HepG2 (cell line): ENCODE data around the gene RRP36. TPM values are rescaled to one million over a fixed set of nuclear protein-coding genes. Genes with fewer than 3 reads are reported as not detected.

ENCODE experiments used
- HNF4G ChIP-seq, 2 experiments: sonication (generic) in 1 of 2; formaldehyde crosslinking in 1 of 2; IDR thresholded peaks; 2 replicates each; pipeline versions ENCODE4 v1.4.0 to v1.6.1; 2011 to 2020; ENCODE audit warnings: borderline replicate concordance in 2 of 2, low read depth in 2 of 2, mild to moderate bottlenecking in 2 of 2, low read length in 1 of 2, missing genetic modification reagents in 1 of 2, moderate library complexity in 1 of 2
- HOXA7 ChIP-seq: sonication (generic); formaldehyde crosslinking; IDR thresholded peaks from 2 replicates; pipeline ENCODE4 v1.8.1; 2022; ENCODE audit warnings: mild to moderate bottlenecking, missing genetic modification reagents, moderate library complexity
- KDM5B ChIP-seq: sonication (generic); formaldehyde crosslinking; IDR thresholded peaks from 2 replicates; pipeline ENCODE4 v1.4.0; 2020; ENCODE audit warnings: missing genetic modification reagents, mild to moderate bottlenecking, borderline replicate concordance
- MEIS2 ChIP-seq: sonication (generic); formaldehyde crosslinking; IDR thresholded peaks from 2 replicates; pipeline ENCODE4 v1.9.0; 2021; ENCODE audit warnings: mild to moderate bottlenecking, missing genetic modification reagents
- MXD1 ChIP-seq: sonication (generic); formaldehyde crosslinking; IDR thresholded peaks from 2 replicates; pipeline ENCODE4 v1.4.0; 2020; ENCODE audit warnings: mild to moderate bottlenecking, missing genetic modification reagents
- MXD4 ChIP-seq: IDR thresholded peaks from 2 replicates; pipeline ENCODE4 v1.6.1; 2016; ENCODE audit warnings: mild to moderate bottlenecking, missing biosample characterization, missing genetic modification reagents
- POLR2A ChIP-seq, 2 experiments: IDR thresholded peaks; 2 replicates each; pipeline ENCODE4 v1.6.1; 2011; ENCODE audit warnings: low read depth in 2 of 2, low read length in 2 of 2, mild to moderate bottlenecking in 1 of 2, moderate library complexity in 1 of 2; ENCODE audit not compliant: insufficient read depth in 1 of 2
- SAP130 ChIP-seq: IDR thresholded peaks from 2 replicates; pipeline ENCODE4 v1.6.1; 2016; ENCODE audit warnings: low read depth
- SNRNP70 ChIP-seq: fragments of 200-400 bp; formaldehyde crosslinking; IDR thresholded peaks from 2 replicates; pipeline ENCODE4 v1.6.1; 2017; ENCODE audit warnings: mild to moderate bottlenecking, low read depth, low read length, moderate library complexity
- TCF7 ChIP-seq: sonication (generic); IDR thresholded peaks from 2 replicates; pipeline ENCODE4 v1.6.1; 2016; ENCODE audit warnings: antibody characterized with exemption, low read depth
- ZFX ChIP-seq: sonication (generic); formaldehyde crosslinking; IDR thresholded peaks from 2 replicates; pipeline ENCODE4 v1.4.0; 2020; ENCODE audit warnings: mild to moderate bottlenecking, low read depth, missing genetic modification reagents, moderate library complexity
- ZMYM3 ChIP-seq: sonication (generic); formaldehyde crosslinking; IDR thresholded peaks from 2 replicates; pipeline ENCODE4 v1.5.1; 2020; ENCODE audit warnings: mild to moderate bottlenecking, missing genetic modification reagents
- ZNF280D ChIP-seq: sonication (generic); formaldehyde crosslinking; IDR thresholded peaks from 2 replicates; pipeline ENCODE4 v1.5.1; 2020; ENCODE audit warnings: mild to moderate bottlenecking, missing genetic modification reagents
- ZNF292 ChIP-seq: sonication (generic); formaldehyde crosslinking; IDR thresholded peaks from 2 replicates; pipeline ENCODE4 v1.8.1; 2022; ENCODE audit warnings: mild to moderate bottlenecking, low read depth, missing genetic modification reagents, borderline replicate concordance
- ZNF331 ChIP-seq: sonication (generic); formaldehyde crosslinking; IDR thresholded peaks from 2 replicates; pipeline ENCODE4 v1.4.0; 2020; ENCODE audit warnings: missing genetic modification reagents
- ZNF350 ChIP-seq: sonication (generic); formaldehyde crosslinking; IDR thresholded peaks from 2 replicates; pipeline ENCODE4 v1.4.0; 2020; ENCODE audit warnings: mild to moderate bottlenecking, low read depth, missing genetic modification reagents, borderline replicate concordance
- ZNF383 ChIP-seq: sonication (generic); formaldehyde crosslinking; IDR thresholded peaks from 2 replicates; pipeline ENCODE4 v1.4.0; 2020; ENCODE audit warnings: missing genetic modification reagents, mild to moderate bottlenecking, borderline replicate concordance
- ZNF562 ChIP-seq: sonication (generic); formaldehyde crosslinking; IDR thresholded peaks from 2 replicates; pipeline ENCODE4 v1.8.0; 2022; ENCODE audit warnings: missing genetic modification reagents, borderline replicate concordance
- ZNF563 ChIP-seq: sonication (generic); formaldehyde crosslinking; IDR thresholded peaks from 2 replicates; pipeline ENCODE4 v1.8.0; 2022; ENCODE audit warnings: mild to moderate bottlenecking, moderate library complexity, missing genetic modification reagents
- ZNF619 ChIP-seq: sonication (generic); formaldehyde crosslinking; IDR thresholded peaks from 2 replicates; pipeline ENCODE4 v1.4.0; 2020; ENCODE audit warnings: mild to moderate bottlenecking, missing genetic modification reagents
- ZNF768 ChIP-seq: sonication (generic); formaldehyde crosslinking; IDR thresholded peaks from 2 replicates; pipeline ENCODE4 v1.4.0; 2020; ENCODE audit warnings: missing genetic modification reagents
- polyA plus RNA-seq, 8 experiments: library from polyadenylated mRNA; depleted of rRNA in 3 of 8; stranded (reverse) in 7 of 8; unstranded in 1 of 8; fragments of >200 nt; fragmentation: Illumina TruSeq in 4 of 8; extraction: Trizol in 4 of 8; gene quantifications; 2 replicates each; pipeline versions ENCODE4 v1.2.1 to v1.2.3, GENCODE V29; 2011 to 2016; ENCODE audit warnings: low read depth in 4 of 8, missing spikeins in 1 of 8, mixed read lengths in 1 of 8; ENCODE audit not compliant: insufficient read depth in 1 of 8
- total RNA-seq, 5 experiments: library from RNA; depleted of rRNA; stranded (reverse); fragments of >200 nt; fragmentation: Illumina TruSeq; extraction: Trizol; gene quantifications; 2 replicates each; pipeline ENCODE4 v1.2.3, GENCODE V29; 2016; ENCODE audit warnings: low read depth in 1 of 5
- TF ChIP-seq, protein P1 (sequence below): sonication (generic); formaldehyde crosslinking; IDR thresholded peaks from 2 replicates; pipeline ENCODE4 v1.4.0; 2020; ENCODE audit warnings: mild to moderate bottlenecking, missing genetic modification reagents
- TF ChIP-seq, protein P2 (sequence below): IDR thresholded peaks from 2 replicates; pipeline ENCODE4 v1.6.1; 2016; ENCODE audit warnings: missing genetic modification reagents, missing compliant biosample characterization

Gene RRP36
- total and polyA plus RNA-seq, 2 of the 13 experiments (the other 11 are each of a cell fraction or from before 2014, with no cell fraction given): 29.5 to 144 TPM

DNA sequence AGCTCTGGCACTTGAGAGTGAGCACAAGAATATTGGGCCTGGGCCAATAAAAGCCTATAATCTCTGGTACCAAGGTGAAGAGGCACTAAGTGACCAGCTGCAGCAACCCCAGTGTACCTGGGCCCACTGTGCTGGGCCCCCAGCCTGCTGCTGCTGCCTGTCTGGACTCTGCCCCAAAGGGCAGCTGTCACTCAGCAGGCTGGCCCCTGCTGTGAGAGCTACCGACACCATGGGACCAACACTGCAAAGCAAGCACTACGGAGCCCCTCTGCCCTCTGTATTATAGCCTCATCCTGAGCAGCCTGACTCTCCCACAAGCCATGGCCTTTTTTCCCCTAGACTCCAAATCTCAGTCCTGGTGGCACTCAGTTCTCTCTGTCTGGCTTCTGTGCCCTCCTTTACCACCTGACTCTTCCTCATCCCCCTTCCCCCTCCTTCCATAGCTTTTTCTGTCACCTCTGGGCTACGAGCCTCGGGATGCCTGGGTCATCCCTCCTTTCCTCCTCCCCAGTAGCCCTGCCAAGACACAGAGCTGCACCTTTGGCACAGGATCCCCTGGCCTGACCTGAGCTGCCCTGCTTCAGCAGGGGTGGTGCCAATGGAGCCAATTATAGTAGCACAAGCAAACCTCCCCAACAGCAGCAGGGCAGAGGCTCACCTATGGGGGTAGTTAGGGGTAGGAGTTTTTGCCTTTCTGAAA is 14.2 kb downstream of the RRP36 start (continued):
- TF ChIP-seq ZMYM3 (CRISPR knock-in tag): peak; percentile 60; the same call in 1 of the 2 replicates
- peak; percentile 76 for TF ChIP-seq HNF4G (IDR thresholded peaks at IDR 0.05; ENCODE audit: borderline replicate concordance, low read depth, low read length)
- no peak for TF ChIP-seq HNF4G (CRISPR knock-in tag; IDR thresholded peaks at IDR 0.05; ENCODE audit: borderline replicate concordance, low read depth)
- no peak for TF ChIP-seq ZNF562 (CRISPR knock-in tag)
- 0 out of 2 replicates have a peak, but pooled peaks have one; percentile 33 for TF ChIP-seq ZFX
- peak; percentile 91 for TF ChIP-seq MEIS2 (CRISPR knock-in tag)
- no peak for TF ChIP-seq ZNF280D (CRISPR knock-in tag)
- TF ChIP-seq, protein P1, sequence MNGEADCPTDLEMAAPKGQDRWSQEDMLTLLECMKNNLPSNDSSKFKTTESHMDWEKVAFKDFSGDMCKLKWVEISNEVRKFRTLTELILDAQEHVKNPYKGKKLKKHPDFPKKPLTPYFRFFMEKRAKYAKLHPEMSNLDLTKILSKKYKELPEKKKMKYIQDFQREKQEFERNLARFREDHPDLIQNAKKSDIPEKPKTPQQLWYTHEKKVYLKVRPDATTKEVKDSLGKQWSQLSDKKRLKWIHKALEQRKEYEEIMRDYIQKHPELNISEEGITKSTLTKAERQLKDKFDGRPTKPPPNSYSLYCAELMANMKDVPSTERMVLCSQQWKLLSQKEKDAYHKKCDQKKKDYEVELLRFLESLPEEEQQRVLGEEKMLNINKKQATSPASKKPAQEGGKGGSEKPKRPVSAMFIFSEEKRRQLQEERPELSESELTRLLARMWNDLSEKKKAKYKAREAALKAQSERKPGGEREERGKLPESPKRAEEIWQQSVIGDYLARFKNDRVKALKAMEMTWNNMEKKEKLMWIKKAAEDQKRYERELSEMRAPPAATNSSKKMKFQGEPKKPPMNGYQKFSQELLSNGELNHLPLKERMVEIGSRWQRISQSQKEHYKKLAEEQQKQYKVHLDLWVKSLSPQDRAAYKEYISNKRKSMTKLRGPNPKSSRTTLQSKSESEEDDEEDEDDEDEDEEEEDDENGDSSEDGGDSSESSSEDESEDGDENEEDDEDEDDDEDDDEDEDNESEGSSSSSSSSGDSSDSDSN: peak; percentile 30
- TF ChIP-seq KDM5B (CRISPR knock-in tag): 0 out of 2 replicates have a peak, but pooled peaks have one; percentile 10
- TF ChIP-seq HOXA7 (CRISPR knock-in tag): no peak
- peak; percentile 67; the same call in 1 of the 2 replicates for TF ChIP-seq ZNF768
- no peak for TF ChIP-seq SNRNP70
- TF ChIP-seq ZNF292: peak; percentile 46; the same call in 1 of the 2 replicates
- TF ChIP-seq ZNF563 (CRISPR knock-in tag): peak; percentile 88
- 0 out of 2 replicates have a peak, but pooled peaks have one; percentile 27 for TF ChIP-seq MXD4 (CRISPR knock-in tag)
- TF ChIP-seq TCF7: no peak
- TF ChIP-seq ZNF331 (CRISPR knock-in tag): 0 out of 2 replicates have a peak, but pooled peaks have one; percentile 28
- TF ChIP-seq, protein P2, sequence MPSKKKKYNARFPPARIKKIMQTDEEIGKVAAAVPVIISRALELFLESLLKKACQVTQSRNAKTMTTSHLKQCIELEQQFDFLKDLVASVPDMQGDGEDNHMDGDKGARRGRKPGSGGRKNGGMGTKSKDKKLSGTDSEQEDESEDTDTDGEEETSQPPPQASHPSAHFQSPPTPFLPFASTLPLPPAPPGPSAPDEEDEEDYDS: 0 out of 2 replicates have a peak, but pooled peaks have one; percentile 12
- 0 out of 2 replicates have a peak, but pooled peaks have one; percentile 25 for TF ChIP-seq ZNF619
- peak; percentile 48; the same call in 1 of the 2 replicates for TF ChIP-seq SAP130 (CRISPR knock-in tag)
- TF ChIP-seq ZNF350 (CRISPR knock-in tag): peak; percentile 25; the same call in 1 of the 2 replicates
- TF ChIP-seq MXD1 (CRISPR knock-in tag): no peak
- no peak for TF ChIP-seq ZNF383 (CRISPR knock-in tag)
- peak in 1 of 2 experiments; percentile 16; a peak in 1 of 4 replicates for TF ChIP-seq POLR2A (IDR thresholded peaks at IDR 0.05; ENCODE audit: insufficient read depth in 1 of 2, low read depth in 2 of 2, low read length in 2 of 2)
